Stimulated activated memory B cell treated with anti-CD40 and anti-IgM and Interleukin-4, amounts not matched to agents 10 μg/mL and 1 μg/mL and 100 μg/mL, for 72 hours (primary cell): Measurements from ENCODE around the gene ATP2C2.

Source experiments
- ATAC-seq: fragments of 150-1000 bp; cut with Tn5 transposase; 2 replicates; pipeline ENCODE4 v1.10.0; 2021
- H3K27ac Mint-ChIP-seq: one replicate; pipeline ENCODE4 v1.8.0; 2022; ENCODE audit warnings: mild to moderate bottlenecking, mixed read lengths
- H3K27me3 Mint-ChIP-seq: one replicate; pipeline ENCODE4 v1.8.0; 2022; ENCODE audit warnings: mixed read lengths
- H3K36me3 Mint-ChIP-seq: one replicate; pipeline ENCODE4 v1.8.0; 2022; ENCODE audit warnings: mixed read lengths
- H3K4me1 Mint-ChIP-seq: one replicate; pipeline ENCODE4 v1.8.0; 2022; ENCODE audit warnings: mixed read lengths
- H3K4me3 Mint-ChIP-seq: one replicate; pipeline ENCODE4 v1.8.0; 2022; ENCODE audit warnings: mild to moderate bottlenecking, moderate library complexity, mixed read lengths
- H3K9me3 Mint-ChIP-seq: one replicate; pipeline ENCODE4 v1.8.0; 2022; ENCODE audit warnings: mixed read lengths

Gene ATP2C2

GRCh38 chr16:84351630-84352029 lies 16.7 kb upstream of the ATP2C2 start:
- Mint-ChIP-seq H3K9me3 (peaks cover 3% of the 10 kb centered on the region), H3K4me3 (no peak overlapping the region), H3K27me3 (peaks cover 53% of the 10 kb centered on the region), H3K4me1 (no peaks in the 10 kb centered on the region), H3K27ac (no peak overlapping the region), H3K36me3 (no peaks in the 10 kb centered on the region)
- ATAC-seq: no peak

- Mint-ChIP-seq H3K27me3 (peaks cover 62% of the 10 kb centered on the region), H3K4me1 (peaks cover 4% of the 10 kb centered on the region), H3K4me3 (no peak overlapping the region), H3K36me3 (no peaks in the 10 kb centered on the region), H3K9me3 (peaks cover 3% of the 10 kb centered on the region), H3K27ac (no peak overlapping the region)
- no peak for ATAC-seq
Observed at GRCh38 chr16:84354306-84354705, 14.0 kb upstream of the ATP2C2 start.

- no peak overlapping the region for H3K4me3 Mint-ChIP-seq
- H3K9me3 Mint-ChIP-seq: no peaks in the 10 kb centered on the region
- ATAC-seq: no peak
- H3K27me3 Mint-ChIP-seq: peaks cover 62% of the 10 kb centered on the region
- peaks cover 10% of the 10 kb centered on the region for H3K4me1 Mint-ChIP-seq
- no peaks in the 10 kb centered on the region for H3K36me3 Mint-ChIP-seq
- H3K27ac Mint-ChIP-seq: no peak overlapping the region
Observed at GRCh38 chr16:84355149-84355548, 13.2 kb upstream of the ATP2C2 start.

GRCh38 chr16:84356176-84356575 lies 12.2 kb upstream of the ATP2C2 start:
- Mint-ChIP-seq H3K9me3 (no peaks in the 10 kb centered on the region), H3K27ac (no peak overlapping the region), H3K4me3 (no peak overlapping the region), H3K4me1 (peaks cover 13% of the 10 kb centered on the region), H3K27me3 (peaks cover 66% of the 10 kb centered on the region), H3K36me3 (no peaks in the 10 kb centered on the region)
- ATAC-seq: no peak

GRCh38 chr16:84356591-84357116 lies 11.7 kb upstream of the ATP2C2 start:
- Mint-ChIP-seq H3K4me1 (peaks cover 13% of the 10 kb centered on the region), H3K9me3 (no peaks in the 10 kb centered on the region), H3K36me3 (no peaks in the 10 kb centered on the region), H3K27me3 (peaks cover 64% of the 10 kb centered on the region), H3K27ac (no peak overlapping the region), H3K4me3 (no peak overlapping the region)
- no peak for ATAC-seq

- Mint-ChIP-seq H3K27ac (no peak overlapping the region), H3K4me1 (peaks cover 13% of the 10 kb centered on the region), H3K27me3 (peaks cover 58% of the 10 kb centered on the region), H3K9me3 (no peaks in the 10 kb centered on the region), H3K36me3 (no peaks in the 10 kb centered on the region), H3K4me3 (no peak overlapping the region)
- no peak for ATAC-seq
Observed at GRCh38 chr16:84357191-84357651, 11.1 kb upstream of the ATP2C2 start.

GRCh38 chr16:84358601-84359295 lies 9.6 kb upstream of the ATP2C2 start:
- H3K27me3 Mint-ChIP-seq: peaks cover 54% of the 10 kb centered on the region
- H3K4me1 Mint-ChIP-seq: peaks cover 13% of the 10 kb centered on the region
- no peak for ATAC-seq
- H3K4me3 Mint-ChIP-seq: no peak overlapping the region
- no peaks in the 10 kb centered on the region for H3K36me3 Mint-ChIP-seq
- no peak overlapping the region for H3K27ac Mint-ChIP-seq
- no peaks in the 10 kb centered on the region for H3K9me3 Mint-ChIP-seq

GRCh38 chr16:84359326-84359725 lies 9.0 kb upstream of the ATP2C2 start:
- Mint-ChIP-seq H3K4me1 (peaks cover 13% of the 10 kb centered on the region), H3K27me3 (peaks cover 54% of the 10 kb centered on the region), H3K9me3 (no peaks in the 10 kb centered on the region), H3K36me3 (no peaks in the 10 kb centered on the region), H3K27ac (no peak overlapping the region), H3K4me3 (no peak overlapping the region)
- no peak for ATAC-seq

GRCh38 chr16:84360170-84360569 lies 8.2 kb upstream of the ATP2C2 start:
- Mint-ChIP-seq H3K9me3 (no peaks in the 10 kb centered on the region), H3K27ac (no peak overlapping the region), H3K27me3 (peaks cover 58% of the 10 kb centered on the region), H3K4me3 (no peak overlapping the region), H3K36me3 (no peaks in the 10 kb centered on the region), H3K4me1 (peaks cover 13% of the 10 kb centered on the region)
- no peak for ATAC-seq

- Mint-ChIP-seq H3K4me3 (no peak overlapping the region), H3K36me3 (no peaks in the 10 kb centered on the region)
- ATAC-seq: no peak
Observed at GRCh38 chr16:84360748-84361147, 7.6 kb upstream of the ATP2C2 start.

GRCh38 chr16:84361546-84361945 lies 6.8 kb upstream of the ATP2C2 start:
- Mint-ChIP-seq H3K4me3 (no peak overlapping the region), H3K9me3 (no peaks in the 10 kb centered on the region), H3K27ac (no peak overlapping the region), H3K27me3 (peaks cover 62% of the 10 kb centered on the region), H3K36me3 (no peaks in the 10 kb centered on the region), H3K4me1 (peaks cover 13% of the 10 kb centered on the region)
- ATAC-seq: no peak

More at GRCh38 chr16:84360748-84361147, 7.6 kb upstream of the ATP2C2 start:
- Mint-ChIP-seq H3K9me3 (no peaks in the 10 kb centered on the region), H3K27me3 (peaks cover 58% of the 10 kb centered on the region), H3K27ac (no peak overlapping the region), H3K4me1 (peaks cover 13% of the 10 kb centered on the region)

GRCh38 chr16:84362471-84362941 lies 5.8 kb upstream of the ATP2C2 start:
- Mint-ChIP-seq H3K9me3 (no peaks in the 10 kb centered on the region), H3K27me3 (peaks cover 62% of the 10 kb centered on the region), H3K36me3 (no peaks in the 10 kb centered on the region), H3K4me3 (no peak overlapping the region), H3K4me1 (peaks cover 19% of the 10 kb centered on the region), H3K27ac (no peak overlapping the region)
- no peak for ATAC-seq

- no peak for ATAC-seq
- Mint-ChIP-seq H3K27ac (no peak overlapping the region), H3K36me3 (no peaks in the 10 kb centered on the region), H3K4me1 (peaks cover 6% of the 10 kb centered on the region), H3K27me3 (peaks cover 62% of the 10 kb centered on the region), H3K9me3 (no peaks in the 10 kb centered on the region), H3K4me3 (no peak overlapping the region)
Observed at GRCh38 chr16:84366208-84366607, 2.1 kb upstream of the ATP2C2 start.

GRCh38 chr16:84367297-84367680 lies 1.0 kb upstream of the ATP2C2 start:
- no peak for ATAC-seq
- Mint-ChIP-seq H3K27ac (no peak overlapping the region), H3K4me3 (no peak overlapping the region), H3K9me3 (no peaks in the 10 kb centered on the region), H3K36me3 (no peaks in the 10 kb centered on the region), H3K27me3 (peaks cover 73% of the 10 kb centered on the region), H3K4me1 (peaks cover 6% of the 10 kb centered on the region)

GRCh38 chr16:84367750-84368307 lies 509 bp upstream of the ATP2C2 start:
- H3K4me1 Mint-ChIP-seq: peaks cover 6% of the 10 kb centered on the region
- no peak overlapping the region for H3K27ac Mint-ChIP-seq
- H3K27me3 Mint-ChIP-seq: peaks cover 73% of the 10 kb centered on the region
- H3K9me3 Mint-ChIP-seq: no peaks in the 10 kb centered on the region
- no peak overlapping the region for H3K4me3 Mint-ChIP-seq
- ATAC-seq: no peak
- no peaks in the 10 kb centered on the region for H3K36me3 Mint-ChIP-seq

GRCh38 chr16:84369105-84369504 lies 767 bp downstream of the ATP2C2 start:
- Mint-ChIP-seq H3K27me3 (peaks cover 71% of the 10 kb centered on the region), H3K27ac (no peak overlapping the region), H3K4me1 (peaks cover 6% of the 10 kb centered on the region), H3K4me3 (no peak overlapping the region), H3K36me3 (no peaks in the 10 kb centered on the region), H3K9me3 (no peaks in the 10 kb centered on the region)
- ATAC-seq: no peak
